H9 (cell line): ENCODE data around the gene ANTXRL. TPM values are rescaled to one million over a fixed set of nuclear protein-coding genes. Genes with fewer than 3 reads are reported as not detected.

Experiments
- DNase-seq: peaks from one replicate; pipeline ENCODE4 v3.0.0-alpha.2; 2017
- H2AFZ ChIP-seq: one replicate; pipeline ENCODE4 v1.6.1; 2013; ENCODE audit warnings: mild to moderate bottlenecking, low read length, control low read depth, moderate library complexity
- H2AK5ac ChIP-seq: 2 replicates; pipeline ENCODE4 v1.6.1; 2013; ENCODE audit warnings: low read length, control low read depth, mixed read lengths; ENCODE audit not compliant: insufficient read length
- H2BK120ac ChIP-seq: one replicate; pipeline ENCODE4 v1.6.1; 2013; ENCODE audit warnings: low read depth, mild to moderate bottlenecking, low read length, control low read depth, inconsistent platforms; ENCODE audit not compliant: poor library complexity, severe bottlenecking
- H2BK12ac ChIP-seq: 2 replicates; pipeline ENCODE4 v1.6.1; 2013; ENCODE audit warnings: low read length, control low read depth, mixed read lengths, low read depth; ENCODE audit not compliant: insufficient read length
- H2BK15ac ChIP-seq: 2 replicates; pipeline ENCODE4 v1.6.1; 2013; ENCODE audit warnings: low read depth, low read length, control low read depth
- H2BK20ac ChIP-seq: one replicate; pipeline ENCODE4 v1.6.1; 2013; ENCODE audit warnings: low read depth, mild to moderate bottlenecking, low read length, control low read depth, inconsistent platforms; ENCODE audit not compliant: poor library complexity, severe bottlenecking
- H2BK5ac ChIP-seq: 2 replicates; pipeline ENCODE4 v1.6.1; 2013; ENCODE audit warnings: low read length, control low read depth, mixed read lengths; ENCODE audit not compliant: insufficient read length
- H3K14ac ChIP-seq: 2 replicates; pipeline ENCODE4 v1.6.1; 2013; ENCODE audit warnings: low read length, control low read depth; ENCODE audit not compliant: insufficient read depth
- H3K18ac ChIP-seq: 2 replicates; pipeline ENCODE4 v1.6.1; 2013; ENCODE audit warnings: low read depth, mild to moderate bottlenecking, mixed read lengths, low read length, control low read depth; ENCODE audit not compliant: insufficient read length
- H3K23ac ChIP-seq: 2 replicates; pipeline ENCODE4 v1.6.1; 2013; ENCODE audit warnings: low read length, control low read depth, mixed read lengths, low read depth; ENCODE audit not compliant: insufficient read length
- H3K23me2 ChIP-seq: 2 replicates; pipeline ENCODE4 v1.6.1; 2013; ENCODE audit warnings: low read depth, mild to moderate bottlenecking, mixed read lengths, low read length, control low read depth; ENCODE audit not compliant: insufficient read length, poor library complexity, severe bottlenecking
- H3K27ac ChIP-seq: 2 replicates; pipeline ENCODE4 v1.5.1; 2013; ENCODE audit warnings: low read length, control low read depth, mixed read lengths, low read depth; ENCODE audit not compliant: insufficient read length
- H3K27me3 ChIP-seq: 2 replicates; pipeline ENCODE4 v1.6.1; 2013; ENCODE audit warnings: low read length, control low read depth, inconsistent platforms; ENCODE audit not compliant: insufficient read depth
- H3K4ac ChIP-seq: 2 replicates; pipeline ENCODE4 v1.6.1; 2013; ENCODE audit warnings: low read depth, mild to moderate bottlenecking, control low read depth, inconsistent platforms, low read length, moderate library complexity
- H3K4me1 ChIP-seq: 2 replicates; pipeline ENCODE4 v1.6.1; 2013; ENCODE audit warnings: low read length, control low read depth, inconsistent platforms; ENCODE audit not compliant: insufficient read depth
- H3K4me2 ChIP-seq: 2 replicates; pipeline ENCODE4 v1.6.1; 2013; ENCODE audit warnings: low read length, control low read depth, mixed read lengths; ENCODE audit not compliant: insufficient read length, insufficient read depth
- H3K56ac ChIP-seq: 2 replicates; pipeline ENCODE4 v1.6.1; 2013; ENCODE audit warnings: low read depth, mild to moderate bottlenecking, mixed read lengths, low read length, control low read depth; ENCODE audit not compliant: insufficient read length
- H3K79me1 ChIP-seq: 2 replicates; pipeline ENCODE4 v1.6.1; 2013; ENCODE audit warnings: low read depth, mild to moderate bottlenecking, moderate library complexity, low read length, control low read depth, inconsistent platforms; ENCODE audit not compliant: insufficient read depth, poor library complexity, severe bottlenecking
- H3K79me2 ChIP-seq: 2 replicates; pipeline ENCODE4 v1.6.1; 2013; ENCODE audit warnings: low read length, control low read depth, inconsistent platforms; ENCODE audit not compliant: insufficient read depth
- H3K9ac ChIP-seq: 2 replicates; pipeline ENCODE4 v1.6.1; 2013; ENCODE audit warnings: low read length, control low read depth, mixed read lengths; ENCODE audit not compliant: insufficient read length; ENCODE audit errors: extremely low read depth
- H3K9me3 ChIP-seq: one replicate; pipeline ENCODE4 v1.6.1; 2013; ENCODE audit warnings: low read depth, low read length, inconsistent platforms; ENCODE audit not compliant: control insufficient read depth
- H3T11ph ChIP-seq: one replicate; pipeline ENCODE4 v1.6.1; 2013; ENCODE audit warnings: mild to moderate bottlenecking, low read length, control low read depth, inconsistent platforms
- H4K20me1 ChIP-seq: one replicate; pipeline ENCODE4 v1.6.1; 2013; ENCODE audit not compliant: control insufficient read depth, insufficient read length, insufficient read depth
- H4K5ac ChIP-seq: 2 replicates; pipeline ENCODE4 v1.6.1; 2013; ENCODE audit warnings: low read depth, mild to moderate bottlenecking, mixed read lengths, low read length, control low read depth; ENCODE audit not compliant: insufficient read length
- H4K8ac ChIP-seq: replicated peaks from 2 replicates; pipeline ENCODE4 v1.6.1; 2013; ENCODE audit warnings: low read length, control low read depth, mixed read lengths, low read depth; ENCODE audit not compliant: insufficient read length
- H4K91ac ChIP-seq: 2 replicates; pipeline ENCODE4 v1.6.1; 2013; ENCODE audit warnings: low read depth, mild to moderate bottlenecking, moderate library complexity, mixed read lengths, low read length, control low read depth; ENCODE audit not compliant: insufficient read length
- H3K27ac Mint-ChIP-seq, 3 experiments: 2 replicates in 2 of 3; 3 replicates in 1 of 3; pipeline ENCODE4 v1.8.0; 2020 to 2021; ENCODE audit warnings: mixed read lengths in 3 of 3, mild to moderate bottlenecking in 1 of 3, moderate library complexity in 1 of 3
- H3K27me3 Mint-ChIP-seq: 2 replicates; pipeline ENCODE4 v1.8.0; 2021; ENCODE audit warnings: low read depth, mild to moderate bottlenecking, moderate library complexity, mixed read lengths
- H3K36me3 Mint-ChIP-seq, 3 experiments: 2 replicates in 2 of 3; 3 replicates in 1 of 3; pipeline ENCODE4 v1.8.0; 2020 to 2021; ENCODE audit warnings: low read depth in 3 of 3, mixed read lengths in 3 of 3; ENCODE audit not compliant: insufficient read depth in 1 of 3
- H3K4me1 Mint-ChIP-seq, 2 experiments: 2 replicates each; pipeline ENCODE4 v1.8.0; 2020; ENCODE audit warnings: mixed read lengths in 2 of 2
- H3K4me3 Mint-ChIP-seq, 2 experiments: 2 replicates in 1 of 2; 3 replicates in 1 of 2; pipeline ENCODE4 v1.8.0; 2020 to 2021; ENCODE audit warnings: mild to moderate bottlenecking in 2 of 2, mixed read lengths in 2 of 2, moderate library complexity in 1 of 2
- H3K9me3 Mint-ChIP-seq, 2 experiments: 2 replicates in 1 of 2; 3 replicates in 1 of 2; pipeline ENCODE4 v1.8.0; 2020; ENCODE audit warnings: mild to moderate bottlenecking in 2 of 2, mixed read lengths in 2 of 2, moderate library complexity in 1 of 2
- WGBS: extraction: QIAGEN DNeasy Blood & Tissue Kit; methylation state at CpG from one replicate; pipeline ENCODE4 v1.1.7; 2013; ENCODE audit warnings: missing lambda C conversion rate, low lambda C conversion rate, mixed read lengths; ENCODE audit not compliant: insufficient read length; ENCODE audit errors: extremely low coverage; 5-methylcytosine and 5-hydroxymethylcytosine counted together
- total RNA-seq: library from RNA; stranded (reverse); gene quantifications from 2 replicates; pipeline ENCODE4 v1.2.1, GENCODE V29; 2021
- TF ChIP-seq, protein P1 (sequence below): fragments of 200-600 bp; sonication (generic); conservative IDR thresholded peaks from 3 replicates; pipeline ENCODE4 v1.8.0; 2021; ENCODE audit warnings: antibody characterized with exemption, mild to moderate bottlenecking

ANTXRL gene
- total RNA-seq, 1 experiment from 2014 or later = not detected

GRCh38 chr10:46327685-46328084, 40.9 kb downstream of the ANTXRL start:
- Histone ChIP-seq H4K5ac (no peak overlapping the region), H2BK20ac (no peak overlapping the region), H3K27me3 (no peaks in the 10 kb centered on the region), H4K8ac (no peak overlapping the region), H2AK5ac (no peak overlapping the region), H3K79me1 (no peaks in the 10 kb centered on the region), H3T11ph (no peak overlapping the region), H3K9ac (no peak overlapping the region), H4K91ac (no peak overlapping the region), H3K18ac (no peak overlapping the region), H3K27ac (no peak overlapping the region), H3K14ac (no peak overlapping the region), H3K23me2 (no peaks in the 10 kb centered on the region), H4K20me1 (no peaks in the 10 kb centered on the region), H2AFZ (no peak overlapping the region), H3K9me3 (no peaks in the 10 kb centered on the region), H3K4me1 (no peaks in the 10 kb centered on the region; the same call in 1 of the 2 replicates), H3K4ac (no peak overlapping the region), H2BK5ac (no peak overlapping the region), H2BK15ac (no peak overlapping the region), H3K23ac (no peak overlapping the region), H3K56ac (no peak overlapping the region), H2BK120ac (no peak overlapping the region), H3K4me2 (no peak overlapping the region), H2BK12ac (no peak overlapping the region), H3K79me2 (no peaks in the 10 kb centered on the region)
- H3K27ac Mint-ChIP-seq = no peak overlapping the region
- TF ChIP-seq, protein P1, sequence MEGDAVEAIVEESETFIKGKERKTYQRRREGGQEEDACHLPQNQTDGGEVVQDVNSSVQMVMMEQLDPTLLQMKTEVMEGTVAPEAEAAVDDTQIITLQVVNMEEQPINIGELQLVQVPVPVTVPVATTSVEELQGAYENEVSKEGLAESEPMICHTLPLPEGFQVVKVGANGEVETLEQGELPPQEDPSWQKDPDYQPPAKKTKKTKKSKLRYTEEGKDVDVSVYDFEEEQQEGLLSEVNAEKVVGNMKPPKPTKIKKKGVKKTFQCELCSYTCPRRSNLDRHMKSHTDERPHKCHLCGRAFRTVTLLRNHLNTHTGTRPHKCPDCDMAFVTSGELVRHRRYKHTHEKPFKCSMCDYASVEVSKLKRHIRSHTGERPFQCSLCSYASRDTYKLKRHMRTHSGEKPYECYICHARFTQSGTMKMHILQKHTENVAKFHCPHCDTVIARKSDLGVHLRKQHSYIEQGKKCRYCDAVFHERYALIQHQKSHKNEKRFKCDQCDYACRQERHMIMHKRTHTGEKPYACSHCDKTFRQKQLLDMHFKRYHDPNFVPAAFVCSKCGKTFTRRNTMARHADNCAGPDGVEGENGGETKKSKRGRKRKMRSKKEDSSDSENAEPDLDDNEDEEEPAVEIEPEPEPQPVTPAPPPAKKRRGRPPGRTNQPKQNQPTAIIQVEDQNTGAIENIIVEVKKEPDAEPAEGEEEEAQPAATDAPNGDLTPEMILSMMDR = no peak
- DNase-seq = no peak
- no peaks in the 10 kb centered on the region; the same call in 1 of the 2 replicates for H3K27me3 Mint-ChIP-seq
- H3K4me3 Mint-ChIP-seq = no peak overlapping the region
- no CpG with 5 or more reads among the region's 5 CpGs for WGBS
- peaks cover 13% of the 10 kb centered on the region in 2 experiments for H3K4me1 Mint-ChIP-seq
- no peaks in the 10 kb centered on the region for H3K36me3 Mint-ChIP-seq
- no peaks in the 10 kb centered on the region; a peak in 1 of 5 replicates for H3K9me3 Mint-ChIP-seq
